Bronchial epithelial cell (primary cell): ENCODE data around the gene LRFN2. TPM values are rescaled to one million over a fixed set of nuclear protein-coding genes. Genes with fewer than 3 reads are reported as not detected.

ENCODE experiments used
- DNase-seq: peaks from one replicate; pipeline ENCODE4 v3.0.0-alpha.2; 2010; ENCODE audit warnings: low read depth
- FAIRE-seq: peaks from 2 replicates; lab custom pipeline; 2011; peaks lifted over from hg19 to GRCh38; lab: Jason Lieb, UNC
- H3K27me3 ChIP-seq: 2 replicates; pipeline ENCODE4 v1.5.1; 2011; ENCODE audit warnings: low read length; ENCODE audit not compliant: control insufficient read depth, insufficient read depth
- H3K36me3 ChIP-seq: 2 replicates; pipeline ENCODE4 v1.5.1; 2011; ENCODE audit warnings: low read length; ENCODE audit not compliant: control insufficient read depth, insufficient read depth
- H3K4me3 ChIP-seq: 2 replicates; pipeline ENCODE4 v1.5.1; 2011; ENCODE audit warnings: mild to moderate bottlenecking, low read depth, low read length, control low read depth
- total RNA-seq: library from RNA; depleted of rRNA; stranded (reverse); fragments of >200 nt; gene quantifications from 2 replicates; pipeline ENCODE4 v1.2.1, GENCODE V29; 2014
- TF ChIP-seq, protein P1 (sequence below): IDR thresholded peaks from 2 replicates; pipeline ENCODE4 v1.5.1; 2011; ENCODE audit warnings: mild to moderate bottlenecking, moderate library complexity, low read length, control low read depth, inconsistent platforms; ENCODE audit not compliant: insufficient read depth, severe bottlenecking

LRFN2 gene
- total RNA-seq, 1 donor from 2014 or later: not detected

DNA sequence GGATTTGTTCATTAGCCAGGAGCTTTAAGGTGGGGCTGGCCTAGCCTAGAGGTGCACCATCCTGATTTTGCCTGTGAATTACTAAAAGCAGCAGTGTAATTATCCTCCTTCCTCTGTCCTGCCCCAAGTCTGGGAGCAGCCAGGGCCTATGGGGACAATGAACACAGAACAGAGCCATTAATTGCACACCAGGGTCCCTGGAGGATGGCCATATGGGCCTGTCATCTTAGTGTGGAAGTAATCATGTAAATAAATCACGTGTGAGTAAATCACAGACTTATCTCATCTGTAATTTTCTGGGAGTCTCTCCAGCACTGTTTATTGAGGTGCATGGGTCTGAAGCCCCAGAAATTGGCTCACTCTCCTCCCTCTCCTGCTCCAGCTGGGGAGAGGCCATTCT is 176.3 kb downstream of the LRFN2 start:
- H3K27me3 ChIP-seq: no peaks in the 10 kb centered on the region
- H3K4me3 ChIP-seq: no peak overlapping the region
- DNase-seq: no peak
- H3K36me3 ChIP-seq: no peaks in the 10 kb centered on the region
- no peak for FAIRE-seq
- TF ChIP-seq, protein P1, sequence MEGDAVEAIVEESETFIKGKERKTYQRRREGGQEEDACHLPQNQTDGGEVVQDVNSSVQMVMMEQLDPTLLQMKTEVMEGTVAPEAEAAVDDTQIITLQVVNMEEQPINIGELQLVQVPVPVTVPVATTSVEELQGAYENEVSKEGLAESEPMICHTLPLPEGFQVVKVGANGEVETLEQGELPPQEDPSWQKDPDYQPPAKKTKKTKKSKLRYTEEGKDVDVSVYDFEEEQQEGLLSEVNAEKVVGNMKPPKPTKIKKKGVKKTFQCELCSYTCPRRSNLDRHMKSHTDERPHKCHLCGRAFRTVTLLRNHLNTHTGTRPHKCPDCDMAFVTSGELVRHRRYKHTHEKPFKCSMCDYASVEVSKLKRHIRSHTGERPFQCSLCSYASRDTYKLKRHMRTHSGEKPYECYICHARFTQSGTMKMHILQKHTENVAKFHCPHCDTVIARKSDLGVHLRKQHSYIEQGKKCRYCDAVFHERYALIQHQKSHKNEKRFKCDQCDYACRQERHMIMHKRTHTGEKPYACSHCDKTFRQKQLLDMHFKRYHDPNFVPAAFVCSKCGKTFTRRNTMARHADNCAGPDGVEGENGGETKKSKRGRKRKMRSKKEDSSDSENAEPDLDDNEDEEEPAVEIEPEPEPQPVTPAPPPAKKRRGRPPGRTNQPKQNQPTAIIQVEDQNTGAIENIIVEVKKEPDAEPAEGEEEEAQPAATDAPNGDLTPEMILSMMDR: no peak

DNA sequence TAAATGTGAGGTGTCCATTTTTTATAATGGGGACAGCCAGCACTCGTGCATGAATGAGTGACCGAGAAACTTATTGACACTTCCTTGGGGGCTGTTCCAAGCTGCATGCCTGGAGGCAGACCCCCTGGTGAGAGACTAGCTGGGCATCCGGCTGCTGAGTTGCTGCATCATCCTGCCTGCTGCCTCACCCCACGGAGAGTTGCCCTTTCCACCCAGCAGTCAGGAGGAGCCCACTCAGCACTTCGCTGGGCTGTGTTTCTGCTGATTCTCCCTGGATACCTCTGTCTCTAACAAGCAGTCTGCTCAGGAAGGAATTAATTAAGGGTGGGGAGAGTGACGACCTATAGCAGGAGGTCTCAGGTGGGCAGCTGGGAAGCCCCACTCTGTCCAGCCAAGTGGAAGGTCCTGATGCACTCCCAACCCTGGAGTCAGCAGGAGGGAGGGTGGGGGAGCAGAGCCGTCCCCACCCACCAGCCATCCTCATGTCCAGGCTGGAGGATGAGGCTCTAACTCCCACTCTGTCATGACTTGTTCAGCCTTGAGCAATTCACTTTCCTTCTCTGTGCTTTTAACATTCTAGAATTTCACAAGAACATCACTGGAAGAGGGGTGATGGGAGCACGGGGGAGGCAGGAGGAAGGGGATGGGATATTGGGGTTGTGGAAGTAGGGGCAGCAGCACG is 177.3 kb downstream of the LRFN2 start:
- Histone ChIP-seq H3K27me3 (no peaks in the 10 kb centered on the region), H3K36me3 (no peaks in the 10 kb centered on the region), H3K4me3 (no peak overlapping the region)
- DNase-seq (peak; percentile 84), FAIRE-seq (no peak)
- TF ChIP-seq, protein P1: no peak

DNA sequence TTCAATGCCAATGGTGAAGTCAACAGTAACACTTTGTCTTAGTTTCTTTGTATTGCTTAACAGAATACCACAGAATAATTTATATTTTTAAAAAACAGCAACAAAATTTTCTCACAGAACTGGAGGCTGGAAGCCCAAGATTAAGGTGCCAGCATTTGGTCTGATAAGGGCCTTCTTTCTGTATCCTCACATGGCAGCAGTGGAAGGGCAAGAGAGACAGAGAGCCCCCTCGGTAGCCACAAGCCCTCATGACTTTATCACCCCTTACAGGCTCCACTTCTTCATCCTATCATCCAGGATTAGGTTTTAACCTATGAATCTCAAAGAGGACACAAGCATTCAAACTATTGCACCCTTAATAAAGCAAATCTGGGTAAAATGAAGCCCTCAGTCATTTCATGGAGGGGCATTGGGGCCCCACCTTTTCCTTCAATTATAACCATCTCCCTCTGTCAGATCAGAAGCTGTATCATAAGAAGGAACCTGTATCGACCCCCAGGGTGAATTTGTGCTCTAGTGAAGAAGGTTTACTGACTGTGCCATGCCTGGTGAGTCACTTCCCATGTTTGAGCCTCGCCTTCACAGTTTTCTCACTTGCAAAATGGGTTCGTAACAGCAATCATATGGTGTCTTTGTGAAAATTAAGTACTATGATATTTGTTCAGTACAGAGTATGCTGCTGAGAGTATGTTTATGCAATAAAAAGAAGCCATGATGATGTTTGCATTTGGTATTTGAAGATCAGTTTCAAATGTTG is 178.2 kb downstream of the LRFN2 start:
- no peak for FAIRE-seq
- DNase-seq: peak; percentile 76
- no peaks in the 10 kb centered on the region for H3K36me3 ChIP-seq
- no peak overlapping the region for H3K4me3 ChIP-seq
- TF ChIP-seq, protein P1: no peak
- H3K27me3 ChIP-seq: no peaks in the 10 kb centered on the region

DNA sequence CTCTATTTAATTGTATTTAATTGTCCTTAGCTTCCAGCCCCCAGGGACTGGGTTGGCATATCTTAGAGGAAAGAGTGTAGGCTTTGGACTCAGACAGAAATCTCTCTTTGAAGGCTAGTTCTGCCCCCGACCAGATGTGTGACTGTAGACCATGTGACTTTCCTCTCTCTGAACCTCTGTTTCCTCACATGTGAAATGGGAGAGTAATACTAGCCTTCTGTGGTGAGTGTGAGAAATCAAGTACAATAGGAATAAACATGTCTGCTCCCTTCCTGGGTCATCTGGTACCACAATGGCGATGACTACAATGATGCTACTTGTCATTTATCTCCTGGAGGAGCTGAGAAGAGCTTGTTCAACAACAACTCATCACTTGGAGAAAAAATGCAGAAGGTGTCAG is 179.9 kb downstream of the LRFN2 start:
- DNase-seq (no peak), FAIRE-seq (no peak)
- Histone ChIP-seq H3K4me3 (no peak overlapping the region), H3K27me3 (no peaks in the 10 kb centered on the region), H3K36me3 (no peaks in the 10 kb centered on the region)
- TF ChIP-seq, protein P1: no peak

DNA sequence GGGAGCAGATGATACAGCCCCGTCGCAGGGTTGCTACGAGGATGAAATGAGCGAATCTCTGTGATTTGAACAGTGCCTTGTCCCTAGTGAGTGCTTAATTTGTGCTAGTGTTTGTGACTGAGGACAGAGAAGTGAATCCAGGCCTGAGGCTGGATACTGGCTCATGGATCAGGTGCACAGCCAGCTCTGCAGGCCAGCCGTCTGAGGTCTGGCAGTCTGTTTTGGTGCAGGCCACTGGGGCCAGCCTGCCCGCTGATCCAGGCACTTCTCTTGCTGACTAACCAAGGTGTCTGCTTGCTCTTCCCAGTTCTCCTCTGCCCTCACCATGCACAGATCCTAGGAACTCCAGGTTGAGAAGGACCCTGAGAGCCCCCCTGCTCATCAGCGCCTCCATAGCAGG is 181.0 kb downstream of the LRFN2 start:
- FAIRE-seq: peak; percentile 58
- TF ChIP-seq, protein P1: no peak

DNA sequence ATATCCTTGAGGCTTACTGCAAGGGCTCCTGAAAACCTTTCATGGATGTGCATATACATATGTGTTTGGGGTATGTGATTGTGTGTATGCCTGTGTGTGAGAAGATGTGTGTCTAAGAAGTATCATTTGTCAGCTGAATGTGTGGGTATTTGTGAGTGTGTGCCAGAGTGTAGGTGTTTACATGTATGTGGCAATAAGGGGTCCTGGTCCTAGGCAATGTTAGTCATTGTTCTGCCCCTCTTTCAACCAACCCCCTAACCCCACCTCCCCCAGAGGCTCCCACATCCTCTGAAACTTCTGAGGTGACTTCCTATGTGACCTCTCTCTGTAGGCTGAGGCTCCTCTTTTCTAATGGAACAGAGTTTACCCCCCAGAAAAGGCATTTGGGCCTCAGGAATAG is 186.4 kb downstream of the LRFN2 start:
- FAIRE-seq: no peak
- TF ChIP-seq, protein P1: no peak
- H3K36me3 ChIP-seq: no peaks in the 10 kb centered on the region
- H3K27me3 ChIP-seq: no peaks in the 10 kb centered on the region
- no peak for DNase-seq
- H3K4me3 ChIP-seq: no peak overlapping the region

More for the DNA sequence above, 181.0 kb downstream of the LRFN2 start:
- Histone ChIP-seq H3K27me3 (no peaks in the 10 kb centered on the region), H3K4me3 (no peak overlapping the region), H3K36me3 (no peaks in the 10 kb centered on the region)
- DNase-seq: no peak
